ENCODE data around the gene PID1.

GRCh38 chr2:229009816-229010215, 261.3 kb downstream of the PID1 start:
- no peak for TF ChIP-seq CTCF (IDR thresholded peaks at IDR 0.05)
- TF ChIP-seq POLR2A (IDR thresholded peaks at IDR 0.05): no peak
